Measurements from ENCODE around the gene PRRT2. TPM values are rescaled to one million over a fixed set of nuclear protein-coding genes. Genes with fewer than 3 reads are reported as not detected.

Gene PRRT2
- total and polyA plus RNA-seq, 7 experiments from 2014 or later = 0.07 to 4.6 (median 2.4) TPM; not detected in 1

DNA sequence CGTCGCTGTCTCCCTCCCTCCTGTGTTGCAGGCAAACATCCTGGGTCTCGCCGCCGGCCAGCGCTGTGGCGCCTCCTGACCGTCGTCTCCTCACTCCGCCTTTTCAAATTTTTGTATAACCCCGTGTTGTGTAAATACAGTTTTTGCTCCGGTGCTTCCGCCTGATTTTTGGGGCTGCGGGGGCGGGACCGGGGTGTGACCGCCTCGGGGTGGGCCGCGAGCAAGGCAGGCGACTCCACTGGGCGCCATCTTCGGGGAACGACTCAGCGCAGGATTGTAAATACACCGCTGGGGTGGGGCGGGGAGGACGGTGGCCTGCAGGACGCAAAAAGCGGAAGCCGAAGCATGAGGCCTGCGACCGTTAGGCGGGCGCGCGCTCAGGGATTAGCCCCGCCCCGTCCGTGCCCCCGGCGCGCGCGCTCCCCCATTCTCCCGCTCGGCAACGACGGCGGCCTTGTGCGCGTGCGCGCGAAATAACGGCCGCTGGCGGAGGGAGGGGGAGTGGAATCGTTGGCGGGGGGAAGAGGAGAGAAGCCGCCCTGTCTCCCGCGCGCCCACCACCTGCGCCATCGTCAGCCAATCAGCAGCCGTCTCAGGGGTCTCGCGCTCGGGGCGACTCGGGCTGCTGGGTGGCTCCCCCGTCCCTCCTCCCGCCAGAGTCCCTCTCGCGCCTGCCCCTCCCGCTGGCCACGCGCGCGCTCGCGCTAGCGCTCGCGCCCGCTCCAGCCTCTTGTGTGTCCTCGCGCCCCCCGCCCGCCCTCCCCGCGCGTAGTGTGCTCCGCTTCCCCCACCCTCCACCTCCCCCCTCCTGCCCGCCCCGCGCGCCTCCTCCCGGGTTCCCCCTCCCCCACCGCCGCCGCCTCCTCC is 6.5 kb upstream of the PRRT2 start:
- no peaks in the 10 kb centered on the region for H3K9me3 ChIP-seq (ENCODE audit: control insufficient read depth in 2 of 3, low read length in 3 of 3)
- peak overlapping the region; percentile 88 to 100 (median 98) for H3K4me3 Mint-ChIP-seq
- ChIA-PET POLR2A (interaction anchor here (0.7 to 6.5 kb wide), 14 partner anchors 10 to 104 kb away, joined by 3 to 158 read pairs (median 20); partner anchors contain the start of genes C16orf54, KIF22, MVP and PAGR1), CTCF (interaction anchor here (1.2 to 3.7 kb wide), 5 partner anchors 10 to 104 kb away, joined by 3 to 28 read pairs (median 17); partner anchors contain the start of genes KIF22 and PAGR1)
- peak overlapping the region; percentile 87 for H3K4me3 ChIP-seq (ENCODE audit: low read length)
- DNase-seq = peak; percentile 96 to 98 (median 98)
- peaks cover 0 to 2% (median 0%) of the 10 kb centered on the region in 5 donors for H3K27me3 Mint-ChIP-seq
- peak overlapping the region; percentile 95 to 100 (median 99) for H3K27ac Mint-ChIP-seq
- intact Hi-C loops (cut with micrococcal nuclease) = loop anchor here (1.0 to 10.0 kb wide), 19 partner anchors 11 to 1117 kb away; partner anchors contain the start of genes CDIPT (in 2 of the 2), FBRS (in 2 of the 2), HIRIP3 (in 2 of the 2) and KIF22 (in 2 of the 2)
- ATAC-seq = peak; percentile 86
- peaks cover 33 to 39% of the 10 kb centered on the region in 2 donors for H3K4me1 ChIP-seq (ENCODE audit: control insufficient read depth in 2 of 2, insufficient read depth in 2 of 2, low read length in 2 of 2)
- peak overlapping the region; percentile 95 for H3K27ac ChIP-seq (ENCODE audit: low read depth, low read length)
- H3K36me3 ChIP-seq (ENCODE audit: control insufficient read depth in 2 of 3, insufficient read depth in 3 of 3, low read length in 3 of 3) = peaks cover 4 to 36% (median 13%) of the 10 kb centered on the region in 3 experiments
- peaks cover 0 to 1% (median 0%) of the 10 kb centered on the region in 11 donors for H3K9me3 Mint-ChIP-seq
- H3K36me3 Mint-ChIP-seq = peaks cover 0 to 49% (median 12%) of the 10 kb centered on the region in 5 donors
- no peaks in the 10 kb centered on the region for H3K27me3 ChIP-seq (ENCODE audit: control insufficient read depth in 2 of 2, insufficient read depth in 2 of 2, low read length in 2 of 2)
- peaks cover 28 to 48% (median 41%) of the 10 kb centered on the region in 7 donors for H3K4me1 Mint-ChIP-seq

DNA sequence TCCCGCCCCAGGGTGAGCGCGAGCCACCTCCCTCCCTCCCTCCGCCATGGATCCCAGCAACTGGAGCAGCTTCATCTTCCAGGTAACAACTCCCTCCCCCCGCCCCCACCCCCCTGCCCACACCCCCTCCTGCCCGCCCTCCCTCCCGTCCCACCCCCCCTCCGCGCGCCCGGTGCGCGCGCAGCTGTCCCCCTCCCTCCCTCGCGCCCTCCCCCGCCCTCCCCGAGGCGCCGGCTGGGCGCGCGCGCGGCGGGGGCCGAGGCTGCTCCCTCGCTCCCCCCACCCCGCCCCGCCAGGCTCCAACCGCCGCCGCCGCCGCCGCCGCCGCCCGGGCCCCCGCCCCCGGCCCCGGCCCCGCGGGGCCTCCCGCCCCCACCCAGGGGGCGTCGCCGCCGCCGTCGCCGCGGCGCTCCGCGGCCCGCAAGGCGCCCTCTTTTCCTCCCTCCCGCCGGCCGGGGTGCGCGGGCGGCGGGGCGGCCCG is 5.9 kb upstream of the PRRT2 start, which contains the start of gene MAZ:
TSS of gene MAZ (plus strand) at position 431 of the 481 bp plus-strand sequence. CDS start 173 bp downstream, outside the sequence.
- peak within 1 kb of the TSS; percentile 87 for H3K4me3 ChIP-seq (ENCODE audit: low read length)
- Mint-ChIP-seq H3K9me3 (peaks cover 0 to 1% (median 0%) of the 10 kb centered on the region in 11 donors), H3K27me3 (peaks cover 0 to 4% (median 0%) of the 10 kb centered on the region in 5 donors), H3K4me1 (peaks cover 31 to 55% (median 47%) of the 10 kb centered on the region in 7 donors), H3K36me3 (peaks cover 0 to 47% (median 10%) of the 10 kb centered on the region in 5 donors), H3K4me3 (peak within 1 kb of the TSS; percentile 94 to 100 (median 98)), H3K27ac (peak within 1 kb of the TSS; percentile 96 to 100 (median 99))
- ATAC-seq = peak; percentile 10
- intact Hi-C loops (cut with micrococcal nuclease) = loop anchor here (1.0 to 10.0 kb wide), 8 partner anchors 59 to 1116 kb away; partner anchors contain the start of genes ALDOA (in 1 of the 2), C16orf54 (in 1 of the 2), FBRS (in 1 of the 2) and FBXL19 (in 1 of the 2)
- peaks cover 40 to 45% of the 10 kb centered on the region in 2 donors for H3K4me1 ChIP-seq (ENCODE audit: control insufficient read depth in 2 of 2, insufficient read depth in 2 of 2, low read length in 2 of 2)
- H3K27ac ChIP-seq (ENCODE audit: low read depth, low read length) = peak within 1 kb of the TSS; percentile 95
- peaks cover 0 to 31% (median 13%) of the 10 kb centered on the region in 3 experiments for H3K36me3 ChIP-seq (ENCODE audit: control insufficient read depth in 2 of 3, insufficient read depth in 3 of 3, low read length in 3 of 3)
- no peaks in the 10 kb centered on the region for H3K27me3 ChIP-seq (ENCODE audit: control insufficient read depth in 2 of 2, insufficient read depth in 2 of 2, low read length in 2 of 2)
- H3K9me3 ChIP-seq (ENCODE audit: control insufficient read depth in 2 of 3, low read length in 3 of 3) = no peaks in the 10 kb centered on the region
- ChIA-PET CTCF (interaction anchor here (1.2 to 3.2 kb wide), 3 partner anchors 10 to 106 kb away, joined by 4 to 53 read pairs (median 26); partner anchors contain the start of gene PAGR1), POLR2A (interaction anchor here (0.5 to 6.5 kb wide), 12 partner anchors 12 to 140 kb away, joined by 3 to 109 read pairs (median 20); partner anchors contain the start of genes C16orf54, KIF22, MVP and PAGR1)
- peak in 3 of 9 donors; percentile 64 to 79 (median 70) for DNase-seq

DNA sequence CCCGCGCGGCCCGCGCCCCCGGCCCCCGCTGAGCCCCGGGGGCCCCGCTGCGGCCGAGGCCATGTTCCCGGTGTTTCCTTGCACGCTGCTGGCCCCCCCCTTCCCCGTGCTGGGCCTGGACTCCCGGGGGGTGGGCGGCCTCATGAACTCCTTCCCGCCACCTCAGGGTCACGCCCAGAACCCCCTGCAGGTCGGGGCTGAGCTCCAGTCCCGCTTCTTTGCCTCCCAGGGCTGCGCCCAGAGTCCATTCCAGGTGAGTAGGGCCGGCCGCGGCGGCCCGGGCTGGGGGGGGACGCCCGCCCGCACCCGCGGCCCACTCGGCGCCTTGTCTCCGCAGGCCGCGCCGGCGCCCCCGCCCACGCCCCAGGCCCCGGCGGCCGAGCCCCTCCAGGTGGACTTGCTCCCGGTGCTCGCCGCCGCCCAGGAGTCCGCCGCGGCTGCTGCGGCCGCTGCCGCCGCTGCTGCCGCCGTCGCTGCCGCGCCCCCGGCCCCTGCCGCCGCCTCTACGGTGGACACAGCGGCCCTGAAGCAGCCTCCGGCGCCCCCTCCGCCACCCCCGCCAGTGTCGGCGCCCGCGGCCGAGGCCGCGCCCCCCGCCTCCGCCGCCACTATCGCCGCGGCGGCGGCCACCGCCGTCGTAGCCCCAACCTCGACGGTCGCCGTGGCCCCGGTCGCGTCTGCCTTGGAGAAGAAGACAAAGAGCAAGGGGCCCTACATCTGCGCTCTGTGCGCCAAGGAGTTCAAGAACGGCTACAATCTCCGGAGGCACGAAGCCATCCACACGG is 5.2 kb upstream of the PRRT2 start:
- DNase-seq (peak in 6 of 9 donors; percentile 41 to 73 (median 51)), ATAC-seq (no peak)
- Mint-ChIP-seq H3K4me1 (peaks cover 36 to 57% (median 49%) of the 10 kb centered on the region in 7 donors), H3K36me3 (peaks cover 0 to 41% (median 3%) of the 10 kb centered on the region in 5 donors), H3K4me3 (peak overlapping the region; percentile 85 to 99 (median 95)), H3K9me3 (peaks cover 0 to 1% (median 0%) of the 10 kb centered on the region in 11 donors), H3K27me3 (peaks cover 0 to 11% (median 0%) of the 10 kb centered on the region in 5 donors), H3K27ac (peak overlapping the region; percentile 92 to 99 (median 97))
- Histone ChIP-seq H3K4me1 (ENCODE audit: control insufficient read depth in 2 of 2, insufficient read depth in 2 of 2, low read length in 2 of 2) (peaks cover 40 to 45% of the 10 kb centered on the region in 2 donors), H3K4me3 (ENCODE audit: low read length) (peak overlapping the region; percentile 54), H3K9me3 (ENCODE audit: control insufficient read depth in 2 of 3, low read length in 3 of 3) (no peaks in the 10 kb centered on the region), H3K27ac (ENCODE audit: low read depth, low read length) (peak overlapping the region; percentile 79), H3K27me3 (ENCODE audit: control insufficient read depth in 2 of 2, insufficient read depth in 2 of 2, low read length in 2 of 2) (no peaks in the 10 kb centered on the region), H3K36me3 (ENCODE audit: control insufficient read depth in 2 of 3, insufficient read depth in 3 of 3, low read length in 3 of 3) (peaks cover 0 to 25% (median 8%) of the 10 kb centered on the region in 3 experiments)
- CTCF ChIA-PET = interaction anchor here (0.8 to 3.2 kb wide), 15 partner anchors 9 to 198 kb away, joined by 3 to 53 read pairs (median 4); partner anchors contain the start of genes KIF22 and PAGR1
- POLR2A ChIA-PET = interaction anchor here (0.5 to 6.5 kb wide), 30 partner anchors 10 to 259 kb away, joined by 3 to 109 read pairs (median 7); partner anchors contain the start of genes ALDOA, C16orf54, CDIPT and HIRIP3
- intact Hi-C loops (cut with micrococcal nuclease) = loop anchor here (1.0 to 10.0 kb wide), 8 partner anchors 60 to 1115 kb away; partner anchors contain the start of genes ALDOA (in 1 of the 2), C16orf54 (in 1 of the 2), FBRS (in 1 of the 2) and FBXL19 (in 1 of the 2)

DNA sequence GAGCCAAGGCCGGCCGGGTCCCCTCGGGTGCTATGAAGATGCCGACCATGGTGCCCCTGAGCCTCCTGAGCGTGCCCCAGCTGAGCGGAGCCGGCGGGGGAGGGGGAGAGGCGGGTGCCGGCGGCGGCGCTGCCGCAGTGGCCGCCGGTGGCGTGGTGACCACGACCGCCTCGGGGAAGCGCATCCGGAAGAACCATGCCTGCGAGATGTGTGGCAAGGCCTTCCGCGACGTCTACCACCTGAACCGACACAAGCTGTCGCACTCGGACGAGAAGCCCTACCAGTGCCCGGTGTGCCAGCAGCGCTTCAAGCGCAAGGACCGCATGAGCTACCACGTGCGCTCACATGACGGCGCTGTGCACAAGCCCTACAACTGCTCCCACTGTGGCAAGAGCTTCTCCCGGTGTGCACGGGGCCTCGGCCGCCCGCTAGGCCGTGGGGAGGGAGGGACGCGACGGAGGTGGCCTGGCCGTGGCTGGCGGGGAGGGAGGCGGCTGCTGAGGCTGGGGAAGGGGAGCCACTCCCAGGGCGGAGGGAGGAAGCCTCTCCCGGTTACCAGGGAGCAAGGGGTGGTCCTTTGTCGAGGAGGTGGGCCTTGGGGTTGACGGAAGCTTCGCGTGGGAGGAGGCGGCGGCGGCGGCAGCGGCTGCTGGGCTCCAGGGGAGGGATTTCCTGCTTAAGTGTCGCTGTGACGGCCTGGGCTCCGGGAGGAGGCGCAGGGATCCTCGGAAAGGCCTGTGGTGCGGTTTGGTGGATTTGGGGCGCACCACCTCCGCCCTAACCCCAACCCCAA is 4.4 kb upstream of the PRRT2 start:
- peaks cover 36 to 62% (median 54%) of the 10 kb centered on the region in 7 donors for H3K4me1 Mint-ChIP-seq
- intact Hi-C loops (cut with micrococcal nuclease) = loop anchor here (1.0 to 10.0 kb wide), 11 partner anchors 9 to 1115 kb away; partner anchors contain the start of genes ALDOA (in 1 of the 2), C16orf54 (in 1 of the 2), FBRS (in 1 of the 2) and FBXL19 (in 1 of the 2)
- DNase-seq = peak; percentile 71 to 91 (median 89)
- H3K4me3 Mint-ChIP-seq = peak overlapping the region; percentile 85 to 99 (median 95)
- peaks cover 40 to 49% of the 10 kb centered on the region in 2 donors for H3K4me1 ChIP-seq (ENCODE audit: control insufficient read depth in 2 of 2, insufficient read depth in 2 of 2, low read length in 2 of 2)
- ChIA-PET POLR2A (interaction anchor here (0.5 to 6.5 kb wide), 35 partner anchors 10 to 889 kb away, joined by 3 to 109 read pairs (median 6); partner anchors contain the start of genes ALDOA, C16orf54, CDIPT and CORO1A), CTCF (interaction anchor here (0.6 to 3.2 kb wide), 20 partner anchors 9 to 984 kb away, joined by 3 to 53 read pairs (median 4); partner anchors contain the start of genes KIF22 and PAGR1)
- H3K27me3 Mint-ChIP-seq = peaks cover 0 to 17% (median 0%) of the 10 kb centered on the region in 5 donors
- H3K27me3 ChIP-seq (ENCODE audit: control insufficient read depth in 2 of 2, insufficient read depth in 2 of 2, low read length in 2 of 2) = no peaks in the 10 kb centered on the region
- H3K27ac Mint-ChIP-seq = peak overlapping the region; percentile 92 to 99 (median 97)
- peaks cover 0 to 41% (median 3%) of the 10 kb centered on the region in 5 donors for H3K36me3 Mint-ChIP-seq
- peaks cover 0 to 1% (median 0%) of the 10 kb centered on the region in 11 donors for H3K9me3 Mint-ChIP-seq
- peak overlapping the region; percentile 54 for H3K4me3 ChIP-seq (ENCODE audit: low read length)
- no peaks in the 10 kb centered on the region for H3K9me3 ChIP-seq (ENCODE audit: control insufficient read depth in 2 of 3, low read length in 3 of 3)
- peaks cover 0 to 21% (median 8%) of the 10 kb centered on the region in 3 experiments for H3K36me3 ChIP-seq (ENCODE audit: control insufficient read depth in 2 of 3, insufficient read depth in 3 of 3, low read length in 3 of 3)
- peak; percentile 55 for ATAC-seq
- peak overlapping the region; percentile 79 for H3K27ac ChIP-seq (ENCODE audit: low read depth, low read length)
